RWPE2 (cell line): ENCODE data around the gene CAMK1D.

Experiments used
- ATAC-seq: fragments of 200-7000 bp; cut with Tn5 transposase; 3 replicates; pipeline ENCODE4 v1.9.1; 2021; ENCODE audit warnings: low read depth
- DNase-seq: peaks from one replicate; pipeline ENCODE4 v3.0.0-alpha.2; 2020; ENCODE audit warnings: low spot score
- H3K27ac ChIP-seq: fragments of 450-650 bp; 2 replicates; pipeline ENCODE4 v1.5.1; 2017; ENCODE audit warnings: mild to moderate bottlenecking; ENCODE audit not compliant: poor library complexity, severe bottlenecking
- H3K27me3 ChIP-seq: fragments of 250-450 bp; sonication (Bioruptor Pico); 2 replicates; pipeline ENCODE4 v1.5.1; 2021; ENCODE audit warnings: mild to moderate bottlenecking, moderate library complexity; ENCODE audit not compliant: insufficient read depth, poor library complexity, severe bottlenecking
- H3K36me3 ChIP-seq: fragments of 250-450 bp; sonication (Bioruptor Pico); 2 replicates; pipeline ENCODE4 v1.5.1; 2020; ENCODE audit warnings: low read depth, mild to moderate bottlenecking, moderate library complexity
- H3K4me1 ChIP-seq: fragments of 250-450 bp; sonication (Bioruptor Pico); 2 replicates; pipeline ENCODE4 v1.5.1; 2021; ENCODE audit warnings: mild to moderate bottlenecking, moderate library complexity; ENCODE audit not compliant: insufficient read depth, poor library complexity, severe bottlenecking
- H3K4me3 ChIP-seq: fragments of 250-450 bp; sonication (Bioruptor Pico); 2 replicates; pipeline ENCODE4 v1.5.1; 2021; ENCODE audit warnings: mild to moderate bottlenecking, moderate library complexity; ENCODE audit not compliant: severe bottlenecking
- H3K9me3 ChIP-seq: fragments of 250-450 bp; sonication (Bioruptor Pico); 2 replicates; pipeline ENCODE4 v1.5.1; 2021; ENCODE audit warnings: mild to moderate bottlenecking, moderate library complexity; ENCODE audit not compliant: severe bottlenecking
- CTCF ChIP-seq: fragments of 450-650 bp; IDR thresholded peaks from one replicate; pipeline ENCODE4 v1.5.1; 2017; ENCODE audit warnings: mild to moderate bottlenecking, moderate library complexity; ENCODE audit not compliant: poor library complexity, severe bottlenecking

Gene CAMK1D

DNA sequence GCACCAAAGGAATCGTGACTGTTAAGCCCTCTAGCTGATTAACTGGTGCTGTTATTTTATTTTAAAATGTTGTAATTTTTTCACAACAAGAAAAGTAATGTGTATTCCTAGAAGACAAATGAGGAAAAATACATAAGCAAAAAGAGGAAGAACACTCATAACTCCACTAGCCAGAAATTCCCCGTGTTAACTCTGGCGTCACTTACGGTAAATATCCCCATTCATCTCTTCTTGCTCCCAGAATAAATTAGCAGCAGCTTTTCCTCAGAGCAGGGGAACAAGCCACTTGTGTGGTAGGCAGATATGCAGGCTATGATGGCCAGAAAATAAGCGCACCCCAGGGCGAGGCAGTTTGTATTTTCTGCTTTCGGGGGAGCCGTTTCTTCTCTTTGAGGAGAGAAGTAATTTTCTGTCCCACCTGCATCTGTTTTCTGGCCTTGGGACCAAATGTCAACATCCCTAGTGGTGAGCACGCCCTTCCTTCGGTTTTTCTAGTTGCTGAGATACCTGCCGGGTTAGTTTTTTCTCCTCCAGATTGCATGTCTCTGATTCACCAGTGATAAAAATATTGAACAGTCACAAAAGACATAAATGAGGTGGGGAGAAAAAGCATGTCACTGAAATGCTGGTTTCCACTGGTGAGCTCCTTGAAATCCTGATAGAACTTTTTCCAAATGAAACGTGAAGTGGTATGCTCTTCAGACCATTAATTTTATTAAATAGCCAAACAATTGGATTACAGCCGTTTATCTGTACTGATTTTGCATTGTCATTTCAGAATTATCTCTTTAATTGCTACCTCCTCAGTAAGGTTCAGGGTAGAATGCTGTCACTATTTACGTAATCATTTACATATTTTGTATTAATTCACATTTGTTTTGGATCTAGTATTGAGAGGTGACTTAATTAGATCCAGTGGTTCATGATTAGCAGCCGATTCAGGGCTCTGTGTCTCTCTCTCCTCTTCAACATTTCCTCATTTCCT is 268.1 kb downstream of the CAMK1D start:
- Histone ChIP-seq H3K4me1 (no peaks in the 10 kb centered on the region), H3K27ac (no peak overlapping the region), H3K9me3 (no peaks in the 10 kb centered on the region), H3K27me3 (no peaks in the 10 kb centered on the region), H3K4me3 (no peak overlapping the region), H3K36me3 (no peaks in the 10 kb centered on the region)
- TF ChIP-seq CTCF: no peak
- DNase-seq (no peak), ATAC-seq (no peak)

DNA sequence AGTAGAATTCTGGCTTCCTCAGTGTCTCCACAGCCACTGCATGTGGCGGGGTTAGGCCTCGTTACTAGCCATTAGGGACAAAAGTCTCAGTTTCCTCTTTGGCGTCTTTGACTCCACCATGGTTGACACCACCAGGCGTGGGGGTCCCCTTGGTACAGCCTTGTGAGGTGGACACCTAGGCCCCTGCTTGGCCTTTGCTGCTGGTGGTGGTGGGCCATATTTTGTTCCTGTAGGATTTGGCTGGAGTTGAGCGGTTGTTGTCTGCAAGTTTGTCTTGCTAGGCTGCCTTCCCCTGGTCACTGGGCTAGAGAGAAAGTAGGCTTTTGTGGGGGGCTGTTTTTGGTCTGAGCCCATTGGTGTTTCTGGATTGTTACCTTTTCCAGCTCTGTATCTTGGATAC is 272.7 kb downstream of the CAMK1D start:
- Histone ChIP-seq H3K4me3 (no peak overlapping the region), H3K36me3 (no peaks in the 10 kb centered on the region), H3K4me1 (no peaks in the 10 kb centered on the region), H3K27me3 (no peaks in the 10 kb centered on the region), H3K27ac (no peak overlapping the region), H3K9me3 (no peaks in the 10 kb centered on the region)
- ATAC-seq: no peak
- DNase-seq: no peak
- no peak for TF ChIP-seq CTCF

- Histone ChIP-seq H3K4me3 (no peak overlapping the region), H3K36me3 (no peaks in the 10 kb centered on the region), H3K9me3 (no peaks in the 10 kb centered on the region), H3K4me1 (no peaks in the 10 kb centered on the region), H3K27ac (no peak overlapping the region), H3K27me3 (no peaks in the 10 kb centered on the region)
- TF ChIP-seq CTCF: no peak
- ATAC-seq: no peak
- no peak for DNase-seq
Observed at GRCh38 chr10:12622691-12623090, 273.3 kb downstream of the CAMK1D start.

DNA sequence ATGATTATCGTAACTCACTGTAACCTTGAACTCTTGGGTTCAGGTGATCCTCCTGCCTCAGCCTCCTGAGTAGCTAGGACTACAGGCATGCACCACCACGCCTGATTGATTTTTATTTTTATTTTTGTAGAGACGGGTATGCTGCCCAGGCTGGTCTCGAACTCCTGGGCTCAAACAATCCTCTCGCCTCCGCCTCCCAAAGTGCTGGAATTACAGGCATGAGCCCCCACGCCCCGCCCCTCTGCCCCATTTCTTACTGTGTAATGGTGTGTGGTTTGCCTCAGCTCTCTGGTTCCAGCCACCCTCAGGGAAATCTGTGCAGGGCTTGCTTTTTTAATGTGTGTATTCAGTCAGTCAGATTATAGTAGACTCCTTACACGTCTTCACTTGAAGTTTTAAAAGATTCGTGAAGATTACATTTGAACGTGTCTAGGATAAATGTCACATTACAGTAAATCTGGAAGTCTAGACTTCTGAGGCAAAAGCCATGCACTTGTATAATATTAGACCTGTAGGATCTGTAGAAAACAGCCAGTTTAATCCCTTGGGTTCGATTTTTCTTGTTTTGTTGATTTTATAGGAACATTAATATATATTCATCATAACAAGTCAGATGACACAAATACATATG is 276.2 kb downstream of the CAMK1D start:
- Histone ChIP-seq H3K27ac (no peak overlapping the region), H3K36me3 (no peaks in the 10 kb centered on the region), H3K4me3 (no peak overlapping the region), H3K4me1 (no peaks in the 10 kb centered on the region), H3K27me3 (no peaks in the 10 kb centered on the region), H3K9me3 (no peaks in the 10 kb centered on the region)
- no peak for ATAC-seq
- TF ChIP-seq CTCF: no peak
- no peak for DNase-seq

DNA sequence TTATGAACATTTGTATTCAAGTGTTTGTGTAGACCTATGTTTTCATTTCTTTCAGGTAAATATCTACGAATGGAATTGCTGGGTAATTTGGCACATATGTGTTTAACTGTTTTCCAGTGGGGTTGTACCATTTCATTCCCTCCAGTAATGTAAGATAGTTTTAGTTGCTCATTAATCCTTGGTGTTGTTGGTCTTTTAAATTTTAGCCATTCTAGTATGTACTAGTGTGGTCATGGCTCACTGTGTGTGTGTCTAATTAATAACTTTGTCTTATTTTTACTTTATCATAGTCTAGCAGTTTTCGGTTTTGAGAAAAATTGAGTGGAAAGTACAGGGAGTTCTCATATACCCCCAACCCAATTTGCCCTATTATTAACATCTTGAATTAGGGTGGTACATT is 278.8 kb downstream of the CAMK1D start:
- DNase-seq: no peak
- no peak for ATAC-seq
- Histone ChIP-seq H3K4me1 (peaks cover 6% of the 10 kb centered on the region), H3K36me3 (no peaks in the 10 kb centered on the region), H3K9me3 (no peaks in the 10 kb centered on the region), H3K27ac (no peak overlapping the region), H3K27me3 (no peaks in the 10 kb centered on the region), H3K4me3 (no peak overlapping the region)
- TF ChIP-seq CTCF: no peak
